GM21528 (cell line): ENCODE results near the gene SPSB4.
"Not testable (repeated sequence)": the region's sequence is repeated elsewhere in the genome, so short reads cannot be mapped to it uniquely, and the experiment has no call there.

Experiments
- ATAC-seq: cut with Tn5 transposase; IDR thresholded peaks from one replicate; pipeline ENCODE4 v1.9.1; 2021; ENCODE audit warnings: mild to moderate bottlenecking, moderate library complexity; ENCODE audit not compliant: unreplicated experiment, low FRiP score

The SPSB4 gene

GRCh38 chr3:141050576-141051442 lies at the start of gene SPSB4:
Gene SPSB4 (plus strand): TSS chr3:141051347. CDS start chr3:141066105, 14,758 bp downstream.
- no peak for ATAC-seq

- no peak for ATAC-seq
These were observed 44.8 kb upstream of the SPSB4 start for GRCh38 chr3:141006344-141006743.

GRCh38 chr3:141009496-141009895 lies 41.7 kb upstream of the SPSB4 start:
- ATAC-seq = no peak

- ATAC-seq = peak; percentile 75
These were observed 39.7 kb upstream of the SPSB4 start for GRCh38 chr3:141011232-141011996.

- ATAC-seq = no peak
These were observed 39.2 kb upstream of the SPSB4 start for GRCh38 chr3:141011997-141012262.

GRCh38 chr3:141012571-141012970 lies 38.6 kb upstream of the SPSB4 start:
- ATAC-seq = no peak

GRCh38 chr3:141015481-141015880 lies 35.7 kb upstream of the SPSB4 start:
- ATAC-seq = no peak

GRCh38 chr3:141017366-141018322 lies 33.5 kb upstream of the SPSB4 start:
- not testable (repeated sequence) for ATAC-seq

GRCh38 chr3:141019244-141019643 lies 31.9 kb upstream of the SPSB4 start:
- ATAC-seq = no peak

GRCh38 chr3:141020143-141020830 lies 30.9 kb upstream of the SPSB4 start:
- no peak for ATAC-seq

GRCh38 chr3:141021261-141021660 lies 29.9 kb upstream of the SPSB4 start:
- no peak for ATAC-seq

- no peak for ATAC-seq
These were observed 20.9 kb upstream of the SPSB4 start for GRCh38 chr3:141030296-141030695.

- no peak for ATAC-seq
These were observed 11.6 kb upstream of the SPSB4 start for GRCh38 chr3:141039589-141039988.

- ATAC-seq = no peak
These were observed 6.2 kb upstream of the SPSB4 start for GRCh38 chr3:141044695-141045641.

GRCh38 chr3:141045849-141046248 lies 5.3 kb upstream of the SPSB4 start:
- no peak for ATAC-seq

- ATAC-seq = no peak
These were observed 4.0 kb upstream of the SPSB4 start for GRCh38 chr3:141047168-141047567.

- no peak for ATAC-seq
These were observed 1.5 kb upstream of the SPSB4 start for GRCh38 chr3:141049681-141050080.

- ATAC-seq = no peak
These were observed 475 bp downstream of the SPSB4 start for GRCh38 chr3:141051443-141052200.
